BE2C (cell line): ENCODE data around the gene PIEZO1.
A peak's percentile ranks its signal among the peaks of the same experiment; 100 is the strongest.

ENCODE experiments used
- DNase-seq: peaks from one replicate; pipeline ENCODE4 v3.0.0-alpha.2; 2020
- H3K27me3 ChIP-seq: fragments of 250-450 bp; sonication (Bioruptor Pico); 2 replicates; pipeline ENCODE4 v1.5.1; 2020; ENCODE audit warnings: mild to moderate bottlenecking
- H3K36me3 ChIP-seq: fragments of 250-450 bp; sonication (Bioruptor Pico); 2 replicates; pipeline ENCODE4 v1.5.1; 2020; ENCODE audit warnings: mild to moderate bottlenecking
- H3K4me1 ChIP-seq: fragments of 250-450 bp; sonication (Bioruptor Pico); 2 replicates; pipeline ENCODE4 v1.5.1; 2020
- H3K4me3 ChIP-seq: 2 replicates; pipeline ENCODE4 v1.5.1; 2011; ENCODE audit warnings: low read depth, low read length
- H3K9me3 ChIP-seq: fragments of 250-450 bp; sonication (Bioruptor Pico); 2 replicates; pipeline ENCODE4 v1.5.1; 2020
- TF ChIP-seq, protein P1 (sequence below): IDR thresholded peaks from 2 replicates; pipeline ENCODE4 v1.5.1; 2012; ENCODE audit warnings: mild to moderate bottlenecking, low read depth, low read length

The PIEZO1 gene

GRCh38 chr16:88768071-88768783, 16.8 kb downstream of the PIEZO1 start:
- peak; percentile 53 for DNase-seq
- no peak overlapping the region for H3K4me3 ChIP-seq
- H3K27me3 ChIP-seq = peaks cover 11% of the 10 kb centered on the region
- H3K4me1 ChIP-seq = peaks cover 25% of the 10 kb centered on the region
- no peaks in the 10 kb centered on the region for H3K9me3 ChIP-seq
- H3K36me3 ChIP-seq = no peaks in the 10 kb centered on the region
- TF ChIP-seq, protein P1, sequence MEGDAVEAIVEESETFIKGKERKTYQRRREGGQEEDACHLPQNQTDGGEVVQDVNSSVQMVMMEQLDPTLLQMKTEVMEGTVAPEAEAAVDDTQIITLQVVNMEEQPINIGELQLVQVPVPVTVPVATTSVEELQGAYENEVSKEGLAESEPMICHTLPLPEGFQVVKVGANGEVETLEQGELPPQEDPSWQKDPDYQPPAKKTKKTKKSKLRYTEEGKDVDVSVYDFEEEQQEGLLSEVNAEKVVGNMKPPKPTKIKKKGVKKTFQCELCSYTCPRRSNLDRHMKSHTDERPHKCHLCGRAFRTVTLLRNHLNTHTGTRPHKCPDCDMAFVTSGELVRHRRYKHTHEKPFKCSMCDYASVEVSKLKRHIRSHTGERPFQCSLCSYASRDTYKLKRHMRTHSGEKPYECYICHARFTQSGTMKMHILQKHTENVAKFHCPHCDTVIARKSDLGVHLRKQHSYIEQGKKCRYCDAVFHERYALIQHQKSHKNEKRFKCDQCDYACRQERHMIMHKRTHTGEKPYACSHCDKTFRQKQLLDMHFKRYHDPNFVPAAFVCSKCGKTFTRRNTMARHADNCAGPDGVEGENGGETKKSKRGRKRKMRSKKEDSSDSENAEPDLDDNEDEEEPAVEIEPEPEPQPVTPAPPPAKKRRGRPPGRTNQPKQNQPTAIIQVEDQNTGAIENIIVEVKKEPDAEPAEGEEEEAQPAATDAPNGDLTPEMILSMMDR = no peak

DNA sequence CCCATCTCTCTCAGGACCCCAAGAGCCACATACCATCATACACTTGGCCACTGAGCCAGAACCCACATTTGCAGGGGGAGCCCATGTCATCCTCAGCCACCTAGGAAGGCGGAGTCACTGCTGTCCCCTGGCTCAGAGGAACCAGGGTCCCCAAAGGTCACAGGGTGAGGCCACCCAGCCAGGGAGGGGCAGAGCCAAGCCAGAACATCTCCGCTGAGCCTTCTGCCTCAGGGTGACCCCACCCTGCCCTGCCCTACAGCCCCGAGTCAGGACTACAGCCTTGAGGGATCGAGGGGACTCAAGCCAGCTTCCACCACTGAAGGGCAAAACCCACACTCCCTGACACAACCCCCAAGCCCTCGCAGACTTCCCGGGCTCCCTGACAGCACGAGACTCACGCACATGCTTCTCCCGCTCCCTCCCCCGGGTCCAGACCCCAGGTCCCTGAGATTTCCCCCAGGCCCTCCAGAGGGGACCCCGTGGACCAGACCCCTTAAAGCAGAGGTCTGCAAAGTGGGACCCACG, 17.4 kb downstream of the PIEZO1 start:
- Histone ChIP-seq H3K36me3 (no peaks in the 10 kb centered on the region), H3K27me3 (peaks cover 11% of the 10 kb centered on the region), H3K9me3 (no peaks in the 10 kb centered on the region), H3K4me3 (no peak overlapping the region), H3K4me1 (peaks cover 20% of the 10 kb centered on the region)
- no peak for DNase-seq
- TF ChIP-seq, protein P1 = no peak

DNA sequence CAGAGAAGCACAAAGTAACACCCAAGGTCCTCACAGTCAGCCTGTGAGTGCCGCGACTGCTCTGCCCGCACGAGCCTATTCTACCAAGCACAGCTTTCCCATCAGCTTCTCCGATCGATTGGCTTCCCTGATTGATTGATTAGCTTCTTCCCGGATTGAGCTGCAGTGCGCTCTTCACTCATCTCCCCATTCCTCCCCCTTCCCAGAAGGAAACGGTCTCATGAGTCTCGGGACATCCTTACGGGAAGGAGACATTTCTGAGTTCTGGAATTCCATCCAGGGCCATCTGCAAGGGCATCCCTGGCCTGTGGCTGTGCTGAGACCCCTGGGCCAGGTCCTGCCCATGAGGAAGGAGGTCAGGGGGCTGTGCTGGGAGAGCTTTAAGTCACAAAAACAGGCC, 18.0 kb downstream of the PIEZO1 start:
- Histone ChIP-seq H3K36me3 (no peaks in the 10 kb centered on the region), H3K9me3 (no peaks in the 10 kb centered on the region), H3K27me3 (peaks cover 11% of the 10 kb centered on the region), H3K4me3 (no peak overlapping the region), H3K4me1 (peaks cover 20% of the 10 kb centered on the region)
- no peak for DNase-seq
- TF ChIP-seq, protein P1 = no peak

DNA sequence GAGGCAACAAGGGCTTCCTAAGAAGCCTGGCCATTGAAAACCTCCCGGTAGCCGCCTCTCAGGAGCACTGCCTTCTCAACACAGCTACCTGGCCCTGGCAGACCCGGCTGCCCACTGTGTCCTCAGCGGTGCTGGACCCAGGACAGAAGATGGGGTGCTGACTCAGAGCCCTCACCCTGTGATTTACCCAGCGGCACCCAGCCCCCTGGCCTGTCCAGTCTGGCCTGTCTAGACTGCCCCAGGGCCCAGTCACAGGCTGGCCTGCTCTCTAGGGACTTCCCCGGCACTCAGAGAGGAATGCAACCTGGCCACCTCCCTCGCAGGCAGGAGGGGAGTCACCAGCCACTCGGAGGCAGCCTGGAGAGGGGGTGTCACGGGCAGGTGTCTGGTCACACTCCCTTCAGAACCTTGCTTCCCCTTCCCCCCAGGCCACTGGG, 20.1 kb downstream of the PIEZO1 start:
- no peak for DNase-seq
- Histone ChIP-seq H3K9me3 (no peaks in the 10 kb centered on the region), H3K27me3 (peaks cover 2% of the 10 kb centered on the region), H3K4me3 (no peak overlapping the region), H3K4me1 (peaks cover 14% of the 10 kb centered on the region), H3K36me3 (no peaks in the 10 kb centered on the region)
- TF ChIP-seq, protein P1 = no peak

GRCh38 chr16:88764080-88764479, 20.9 kb downstream of the PIEZO1 start:
- Histone ChIP-seq H3K27me3 (no peaks in the 10 kb centered on the region), H3K4me1 (peaks cover 11% of the 10 kb centered on the region), H3K36me3 (no peaks in the 10 kb centered on the region), H3K4me3 (no peak overlapping the region), H3K9me3 (no peaks in the 10 kb centered on the region)
- TF ChIP-seq, protein P1 = no peak
- no peak for DNase-seq

DNA sequence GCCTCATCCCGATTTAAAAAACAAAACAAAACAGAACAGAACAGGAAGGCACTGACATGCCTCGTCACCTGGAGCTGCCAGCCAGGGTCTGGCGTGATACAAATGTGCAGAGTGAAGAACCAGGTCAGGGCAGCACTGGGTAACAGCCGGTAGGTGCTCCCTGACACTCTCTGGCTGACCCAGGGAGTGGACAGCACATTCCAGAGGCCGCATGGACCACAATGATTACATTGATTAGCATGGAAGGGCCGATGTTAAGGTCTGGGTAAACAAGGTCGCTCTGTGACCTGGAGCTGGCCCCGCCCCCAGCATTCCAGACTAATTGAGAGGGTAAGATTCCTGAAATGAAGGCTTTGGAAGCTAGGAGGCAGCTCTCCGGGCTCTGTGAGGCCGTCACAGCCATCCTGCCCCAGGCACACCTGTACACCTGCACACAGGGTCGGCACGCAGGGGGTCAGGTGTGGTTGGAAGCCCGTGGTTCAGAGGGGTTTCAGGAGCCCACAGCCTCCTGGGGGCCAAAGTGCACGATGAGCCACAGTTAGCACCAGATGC, 21.4 kb downstream of the PIEZO1 start:
- DNase-seq = no peak
- H3K36me3 ChIP-seq = no peaks in the 10 kb centered on the region
- no peaks in the 10 kb centered on the region for H3K27me3 ChIP-seq
- TF ChIP-seq, protein P1 = no peak
- no peak overlapping the region for H3K4me3 ChIP-seq
- peaks cover 11% of the 10 kb centered on the region for H3K4me1 ChIP-seq
- no peaks in the 10 kb centered on the region for H3K9me3 ChIP-seq
